GM18909 (cell line): Measurements from ENCODE around the gene TSHZ2.
A peak's percentile ranks its signal among the peaks of the same experiment; 100 is the strongest.

Experiments used
- ATAC-seq: cut with Tn5 transposase; IDR thresholded peaks from one replicate; pipeline ENCODE4 v1.9.1; 2021; ENCODE audit warnings: mild to moderate bottlenecking; ENCODE audit not compliant: unreplicated experiment, poor library complexity

TSHZ2 gene

DNA sequence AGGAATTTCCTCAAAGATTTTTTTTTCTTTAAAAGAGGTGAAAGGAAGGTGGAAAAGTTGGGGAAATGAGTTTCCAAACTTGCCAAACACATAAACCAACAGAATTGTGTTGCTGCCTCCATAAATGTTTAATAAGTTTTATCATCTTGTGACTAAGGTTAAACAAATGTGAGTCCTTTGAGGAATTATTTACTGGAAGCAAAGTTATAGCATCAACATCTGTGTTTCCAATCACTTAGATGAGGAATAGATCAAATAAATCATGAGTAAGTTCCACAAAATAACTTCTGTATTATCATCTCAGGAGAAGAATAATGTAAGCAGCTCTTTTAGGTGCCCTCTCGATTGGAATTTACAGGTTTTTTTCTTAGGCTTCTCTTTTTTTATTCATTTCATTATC is 20.5 kb downstream of the TSHZ2 start:
- no peak for ATAC-seq

DNA sequence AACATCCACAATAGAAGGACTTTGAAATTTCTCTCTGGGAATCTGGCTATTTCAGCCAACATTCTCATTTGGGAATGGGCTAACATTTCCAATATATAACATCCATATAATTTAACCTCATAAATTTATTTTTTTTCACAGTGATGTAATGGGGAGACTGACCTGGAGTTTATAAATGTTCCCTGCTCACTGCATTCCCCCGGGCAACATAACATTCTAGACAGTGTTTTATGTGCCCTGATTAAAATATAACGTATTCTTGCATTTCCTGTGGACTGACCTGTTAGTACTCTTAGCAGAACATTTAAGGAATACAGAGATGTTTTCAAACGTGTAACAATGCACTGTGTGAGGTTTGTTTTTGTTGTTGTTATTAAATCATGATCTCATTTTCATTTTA is 20.9 kb downstream of the TSHZ2 start:
- no peak for ATAC-seq

DNA sequence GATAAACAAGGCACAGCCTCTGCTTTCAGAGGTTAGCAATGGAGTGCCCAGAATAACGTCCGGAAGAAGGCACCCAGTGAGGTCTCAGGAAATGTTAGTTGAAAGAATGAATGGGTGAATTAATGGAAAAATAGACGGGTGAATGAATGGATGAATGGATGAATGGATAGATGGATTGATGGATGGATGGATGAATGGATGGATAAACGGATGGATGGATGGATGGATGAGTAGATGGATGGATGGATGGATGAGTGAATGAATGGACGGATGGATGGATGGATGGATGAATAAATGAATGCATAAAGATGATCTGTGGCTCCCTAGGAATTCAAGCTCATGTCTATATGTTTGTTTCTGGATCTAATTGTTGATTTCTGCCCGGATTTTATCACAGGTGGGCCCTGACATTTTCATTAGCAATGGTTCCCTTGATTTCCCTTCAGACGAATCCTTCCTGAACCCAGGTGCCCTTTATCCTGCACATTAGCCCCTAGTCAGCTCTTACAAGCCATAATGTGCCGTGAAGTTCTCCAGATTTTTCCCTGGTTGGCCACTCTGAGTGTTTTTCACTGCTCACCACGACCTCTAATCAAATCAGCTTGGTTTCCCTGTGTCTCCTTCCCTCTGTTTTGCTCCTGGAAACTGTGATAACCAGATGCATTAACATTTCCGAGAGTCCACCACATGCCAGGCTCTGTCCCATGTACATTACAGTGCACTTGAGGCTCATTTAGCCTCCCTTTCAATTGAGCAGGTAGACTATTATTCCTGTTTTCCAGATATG is 22.2 kb downstream of the TSHZ2 start:
- ATAC-seq, result no peak

DNA sequence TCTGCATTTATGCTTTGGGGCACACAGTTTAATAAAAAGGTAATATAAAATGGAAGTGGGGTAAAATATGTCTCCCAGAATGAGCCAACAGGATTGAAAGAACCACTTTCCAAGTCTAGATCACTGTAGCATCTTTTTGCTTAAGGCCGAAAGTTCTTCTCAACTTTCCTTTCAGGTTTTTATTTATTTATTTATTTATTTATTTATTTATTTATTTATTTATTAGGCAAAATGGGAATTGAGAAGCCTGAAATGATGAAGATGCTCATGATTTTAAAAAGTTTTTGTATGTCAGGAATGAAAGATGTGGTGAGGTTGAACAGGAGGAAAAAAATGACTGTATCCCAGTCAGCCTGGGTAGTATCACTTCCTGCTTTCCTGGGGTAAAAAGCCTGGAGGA is 24.0 kb downstream of the TSHZ2 start:
- no peak for ATAC-seq

DNA sequence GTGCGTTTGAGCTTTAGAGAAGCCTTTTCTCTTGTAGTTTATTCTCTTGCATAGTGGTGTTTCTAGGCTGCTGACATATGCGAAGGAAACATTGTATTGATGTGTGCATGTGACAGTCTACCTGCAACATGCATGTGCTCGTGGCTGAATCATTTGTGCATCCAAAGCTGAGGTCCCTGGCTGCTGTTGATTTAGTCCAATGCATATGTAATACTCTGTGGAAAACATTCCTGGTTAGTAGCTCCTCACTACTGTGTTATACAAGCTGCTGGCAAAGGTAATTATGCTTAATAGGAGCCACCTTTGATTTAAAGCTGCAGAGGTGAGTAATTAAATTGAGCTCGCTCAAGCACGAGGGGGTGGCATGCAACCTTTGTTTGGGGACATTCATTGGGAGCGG is 24.5 kb downstream of the TSHZ2 start:
- no peak for ATAC-seq

DNA sequence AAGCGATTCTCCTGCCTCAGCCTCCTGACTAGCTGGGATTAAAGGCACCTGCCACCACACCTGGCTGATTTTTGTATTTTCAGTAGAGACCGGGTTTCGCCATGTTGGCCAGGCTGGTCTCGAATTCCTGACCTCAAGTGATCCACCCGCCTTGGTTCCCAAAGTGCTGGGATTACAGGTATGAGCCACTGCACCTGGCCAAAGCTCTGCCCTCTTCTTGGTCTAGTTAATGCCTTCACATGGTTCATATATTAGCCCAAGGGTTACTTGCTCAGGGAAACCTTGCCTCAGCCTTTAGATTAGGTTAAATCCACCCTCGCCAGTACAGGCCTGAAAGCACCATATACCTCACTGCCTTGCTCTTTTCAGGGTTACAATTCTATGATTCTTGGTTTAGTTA is 26.1 kb downstream of the TSHZ2 start:
- no peak for ATAC-seq

DNA sequence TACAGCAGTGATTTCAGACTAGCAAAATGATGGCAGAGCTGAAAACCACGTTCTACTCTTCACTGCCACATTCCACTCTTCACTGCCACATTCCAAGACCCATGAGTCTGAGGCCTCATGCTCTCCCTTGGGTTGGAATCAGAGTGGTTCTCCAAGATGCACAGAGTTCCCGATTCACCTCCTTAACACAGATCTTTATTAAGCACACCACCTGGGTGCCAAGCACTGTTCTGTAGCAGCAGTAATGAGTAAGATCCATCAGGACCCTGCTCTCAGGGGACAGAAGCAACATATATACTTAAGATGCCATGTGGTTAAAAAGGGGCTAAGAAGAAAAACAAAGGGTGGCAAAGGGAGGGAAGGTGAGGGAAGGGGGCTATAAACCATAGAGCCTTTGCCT is 26.9 kb downstream of the TSHZ2 start:
- ATAC-seq, result no peak

DNA sequence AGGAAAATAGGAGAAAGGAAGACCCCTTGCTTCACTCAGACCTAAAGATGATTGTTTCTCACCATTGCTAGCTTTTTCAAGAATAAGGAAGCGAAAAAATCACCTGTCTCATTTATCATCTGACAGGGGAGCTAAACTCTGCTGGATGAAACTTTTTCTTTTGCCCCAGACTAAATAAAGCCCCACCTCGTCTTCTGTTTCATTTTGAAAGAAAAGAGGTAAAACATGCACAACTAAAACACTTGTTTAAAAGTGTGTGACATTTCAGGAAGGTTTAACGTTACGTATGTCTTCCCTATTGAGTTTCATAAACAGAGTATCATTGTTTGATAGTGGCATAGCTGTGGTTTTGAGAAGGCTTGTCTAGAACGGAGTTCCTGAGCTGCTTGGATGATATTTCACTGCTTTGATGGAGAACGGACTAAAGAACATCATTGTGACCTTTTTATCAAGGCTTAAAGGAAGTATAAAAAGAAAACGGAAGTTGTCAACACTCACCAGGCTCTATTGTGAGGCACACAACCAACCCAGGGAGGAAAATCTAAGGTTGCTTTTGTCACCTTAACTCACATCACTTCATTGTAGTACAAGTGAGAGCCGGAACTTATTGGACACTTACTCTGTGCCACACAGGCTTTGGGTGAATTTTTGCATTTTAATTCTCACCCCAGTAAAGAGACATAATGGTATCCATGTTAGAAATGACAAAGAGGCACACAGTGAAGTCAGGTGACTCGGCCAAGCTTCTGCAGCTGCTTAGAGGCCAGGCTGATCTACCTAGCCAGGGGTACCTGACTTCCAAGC is 29.5 kb downstream of the TSHZ2 start:
- ATAC-seq, result peak; percentile 59

DNA sequence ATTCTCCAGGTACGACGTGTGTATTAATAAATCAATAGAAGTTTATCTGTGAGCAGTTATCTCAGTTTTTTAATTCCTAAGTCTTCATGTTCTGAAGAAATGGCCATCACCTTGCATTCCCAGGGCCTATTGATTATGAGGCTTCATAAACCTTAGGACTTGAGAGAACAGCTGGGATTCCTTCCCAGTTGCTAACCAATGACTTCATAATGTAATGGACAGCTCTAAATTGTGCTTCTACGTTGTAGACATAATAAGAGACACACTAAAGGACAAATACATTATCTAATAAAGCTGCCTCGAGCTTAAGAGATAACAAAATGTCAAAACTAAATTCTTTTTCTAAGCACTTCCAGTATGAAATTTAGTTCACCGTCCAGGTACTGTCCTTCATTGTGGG is 30.6 kb downstream of the TSHZ2 start:
- no peak for ATAC-seq

DNA sequence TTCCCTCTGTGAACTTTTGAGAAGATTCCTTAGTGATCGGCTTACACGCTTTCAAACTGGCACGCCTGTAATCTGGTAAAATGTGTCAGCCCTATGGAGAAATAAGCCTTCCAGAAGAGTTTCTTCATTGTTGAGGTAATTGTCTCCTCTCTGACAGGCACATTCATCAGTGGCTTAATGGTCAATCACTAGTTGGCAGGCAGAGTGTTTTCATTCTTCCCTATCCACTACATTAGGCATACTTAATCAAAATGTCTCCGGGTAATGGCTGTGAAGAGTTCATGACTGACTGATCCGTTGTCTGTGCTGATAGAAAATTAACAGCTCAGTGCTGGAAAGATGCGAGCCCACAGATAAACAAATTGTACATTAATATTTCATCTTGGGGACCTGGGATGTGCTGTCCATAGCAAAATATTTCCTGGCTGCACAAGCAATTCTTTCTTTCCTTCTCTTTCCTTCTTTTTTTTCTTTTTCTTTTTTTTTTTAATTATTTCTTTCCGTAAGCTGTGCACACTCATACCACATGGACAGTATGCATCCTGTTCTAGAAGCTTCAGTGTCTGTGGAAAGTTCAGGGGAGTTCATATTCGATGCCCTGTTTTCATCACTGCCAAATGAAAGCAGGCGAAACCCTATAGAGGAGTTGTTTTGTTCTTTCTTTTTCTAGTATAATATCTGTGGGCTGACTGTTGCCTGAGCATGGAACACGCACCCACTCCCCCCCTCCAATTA is 31.4 kb downstream of the TSHZ2 start:
- no peak for ATAC-seq

DNA sequence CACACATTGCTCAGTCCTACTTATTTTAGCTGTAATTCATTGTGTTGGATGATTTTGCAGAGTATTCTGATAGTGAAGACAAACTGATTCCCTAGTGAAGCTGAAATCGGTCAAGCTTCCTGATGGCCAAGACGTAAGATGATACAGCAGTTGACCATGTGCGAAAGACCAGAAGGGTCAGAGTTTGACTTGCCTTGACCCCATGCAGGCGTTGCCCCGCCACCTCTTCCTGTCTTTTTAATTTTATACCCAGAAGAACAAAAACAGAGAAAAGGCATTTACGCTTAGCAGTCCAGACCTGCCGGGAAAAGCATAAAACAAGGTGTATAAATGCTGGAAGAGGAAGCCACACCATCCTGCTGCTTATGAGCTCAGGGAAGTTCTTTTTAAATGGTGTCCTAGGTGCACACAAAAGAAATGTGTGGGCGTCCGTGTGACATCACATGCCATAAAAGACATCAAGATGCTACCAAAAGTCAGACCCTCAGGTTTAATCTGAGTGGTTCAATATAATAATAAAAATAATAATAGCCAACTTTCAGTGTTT is 32.2 kb downstream of the TSHZ2 start:
- ATAC-seq, result no peak

DNA sequence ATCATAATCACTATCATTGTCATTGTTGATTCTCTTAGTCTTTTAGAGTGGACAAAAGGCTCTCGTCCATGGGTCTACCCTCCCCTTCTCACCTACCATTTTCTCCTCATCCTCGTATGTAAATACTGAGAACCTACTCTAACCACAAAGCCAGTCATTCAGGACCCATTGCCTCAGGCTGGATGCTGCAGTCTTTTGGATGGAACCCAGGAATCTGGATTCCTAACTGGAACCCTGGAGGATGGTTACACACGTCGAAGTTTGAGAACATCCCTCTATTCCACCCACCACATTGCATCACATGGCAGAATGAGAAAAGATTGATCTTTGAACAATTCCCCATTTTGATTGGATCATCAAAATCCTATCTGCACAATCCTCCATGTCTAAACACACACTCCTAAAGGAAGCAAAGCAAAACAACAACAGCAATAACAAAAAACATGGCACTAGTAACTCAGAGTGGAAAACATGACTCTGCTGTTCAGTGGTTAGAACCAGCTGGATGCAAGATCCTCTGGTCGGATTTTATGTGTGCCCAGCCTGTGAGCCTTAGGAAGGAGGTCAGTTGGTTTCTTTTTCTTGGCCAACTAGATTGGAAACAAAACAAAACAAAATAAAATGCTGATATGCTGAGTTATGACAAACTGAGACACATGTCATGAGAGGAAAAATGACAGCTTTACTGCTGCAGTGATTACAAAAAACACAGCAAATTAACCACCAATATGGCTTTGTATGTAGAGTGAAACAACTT is 38.0 kb downstream of the TSHZ2 start:
- ATAC-seq, result no peak

DNA sequence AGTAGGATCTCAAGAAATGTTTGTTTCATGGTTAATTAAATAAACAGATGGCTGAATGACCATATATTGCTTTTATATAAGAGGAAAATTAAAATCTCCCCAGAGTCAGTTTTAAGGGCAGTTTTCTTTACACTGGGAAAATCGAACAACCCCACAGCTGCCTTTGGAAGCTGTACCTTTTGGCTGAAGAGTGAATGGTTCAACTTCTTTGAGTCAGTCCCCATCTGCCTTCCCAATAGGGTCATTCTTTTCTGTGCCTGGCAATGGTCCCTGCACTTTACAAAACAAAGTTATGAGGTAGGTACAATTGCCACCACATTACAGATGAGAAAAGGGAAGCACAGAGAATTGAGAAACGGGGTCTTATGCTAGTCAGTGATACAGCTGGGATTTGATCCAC is 39.5 kb downstream of the TSHZ2 start:
- ATAC-seq, result no peak

DNA sequence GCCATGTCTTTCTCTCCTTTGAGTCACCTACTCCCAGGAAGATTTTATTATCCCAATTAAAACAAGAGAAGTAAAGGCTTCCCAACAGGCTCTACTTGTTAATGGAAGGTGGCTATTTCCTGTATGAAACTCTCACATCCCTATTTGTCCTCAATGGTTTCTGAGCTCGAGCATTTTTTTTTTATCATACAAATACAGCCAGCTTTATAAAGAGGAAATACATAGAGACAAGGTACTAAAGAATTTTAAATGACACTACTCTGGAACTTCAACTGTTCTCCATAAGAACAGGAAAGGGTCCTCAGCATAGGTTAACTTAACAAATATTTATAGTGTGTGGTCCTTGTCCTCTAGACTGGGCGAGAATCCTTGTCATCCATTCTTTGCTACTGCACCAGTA is 41.0 kb downstream of the TSHZ2 start:
- no peak for ATAC-seq

DNA sequence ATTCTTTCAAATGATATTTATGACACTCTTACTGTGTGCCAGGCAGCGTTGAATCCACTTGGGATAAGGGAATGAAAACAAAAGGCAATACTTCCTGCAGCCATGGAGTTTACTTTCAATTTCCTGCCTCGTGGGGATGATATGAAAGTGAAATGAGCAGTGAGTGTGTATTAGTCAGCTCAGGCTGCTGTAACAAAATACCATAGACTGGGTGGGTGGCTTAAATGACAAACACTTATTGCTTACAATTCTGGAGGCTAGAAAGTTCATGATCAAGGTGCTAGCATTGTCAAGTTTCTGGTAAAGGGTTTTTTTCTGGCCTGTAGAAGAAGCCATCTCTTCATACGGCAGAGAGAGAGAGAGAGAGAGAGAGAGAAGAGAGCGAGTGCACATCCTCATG is 41.7 kb downstream of the TSHZ2 start:
- no peak for ATAC-seq

DNA sequence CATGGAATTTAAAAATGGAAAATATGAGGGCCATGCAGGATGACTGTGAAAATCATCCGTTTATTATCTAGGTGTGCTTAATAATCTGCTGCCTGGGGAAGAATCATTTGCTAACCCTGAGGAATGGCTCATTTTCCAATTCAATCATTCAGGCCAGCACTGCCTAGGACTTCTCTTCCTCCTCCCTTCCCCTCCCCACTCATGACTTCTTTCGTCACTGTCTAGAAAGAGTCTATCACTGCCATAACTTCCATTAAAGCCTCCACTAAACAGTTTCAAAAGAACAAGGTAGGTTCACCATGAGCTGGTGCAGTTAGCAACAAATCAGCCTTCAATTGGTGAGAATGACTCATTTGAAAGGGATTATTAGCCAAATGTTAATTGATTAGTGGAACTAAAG is 43.9 kb downstream of the TSHZ2 start:
- ATAC-seq, result no peak

DNA sequence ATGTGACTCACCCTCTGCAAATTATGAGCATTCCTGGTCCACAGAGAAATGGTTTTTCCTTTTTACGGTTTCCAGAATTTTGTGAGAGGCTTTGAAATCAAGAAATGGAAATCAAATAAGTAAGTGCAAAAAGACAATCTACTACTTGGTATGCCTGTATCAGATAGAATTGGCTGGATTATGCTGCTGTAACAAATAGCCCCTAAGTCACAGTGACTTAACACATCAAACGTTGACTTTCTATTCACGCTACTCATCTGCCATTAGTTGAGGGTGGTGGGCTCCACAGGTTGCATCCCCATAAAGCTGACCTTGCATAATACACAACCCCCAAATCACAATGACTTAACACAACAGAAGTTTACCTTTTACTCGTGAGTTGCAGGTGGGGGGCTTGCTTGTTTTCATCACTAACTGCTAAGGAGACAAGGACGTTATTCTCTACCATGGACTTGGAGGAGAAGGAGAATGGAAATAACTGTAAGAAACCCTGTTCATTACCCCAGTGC is 44.4 kb downstream of the TSHZ2 start:
- ATAC-seq, result no peak

DNA sequence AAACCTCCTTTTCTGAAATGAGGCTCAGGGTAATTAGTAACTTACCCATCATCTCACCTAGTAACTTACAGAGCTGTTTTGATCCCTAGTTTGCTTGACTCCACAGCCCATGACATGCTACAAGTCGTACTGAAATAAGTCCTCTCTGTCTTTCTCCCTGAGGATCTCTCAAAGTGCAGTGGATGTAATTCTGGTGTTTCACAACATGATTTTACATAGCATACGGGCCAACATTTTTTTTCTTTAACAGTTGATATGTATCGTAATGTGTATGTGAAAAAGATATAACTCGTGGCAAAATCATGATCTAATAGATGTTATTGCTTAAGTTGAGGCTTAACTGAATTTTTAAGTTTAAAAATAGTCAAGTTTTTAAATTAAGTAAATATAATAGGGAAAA is 45.0 kb downstream of the TSHZ2 start:
- ATAC-seq, result no peak

DNA sequence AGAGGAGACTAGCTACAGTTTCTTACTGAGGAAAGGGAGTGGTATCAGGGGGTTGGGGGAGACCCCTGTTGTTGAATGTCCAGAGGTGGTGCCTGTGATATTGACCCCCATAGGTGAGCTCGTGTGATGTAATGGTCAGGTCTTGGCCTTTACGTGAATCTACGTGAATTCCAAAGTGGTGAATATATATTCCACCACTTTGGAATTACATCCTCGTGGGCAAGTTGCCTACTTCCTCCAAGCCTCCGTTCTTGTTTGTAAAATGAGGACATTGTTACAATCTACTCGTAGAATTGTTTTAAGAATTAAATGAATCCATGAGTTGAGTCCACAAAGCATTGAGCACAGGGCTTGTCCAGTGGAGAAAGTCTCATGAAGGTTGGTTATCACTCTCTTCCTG is 47.3 kb downstream of the TSHZ2 start:
- ATAC-seq, result no peak

DNA sequence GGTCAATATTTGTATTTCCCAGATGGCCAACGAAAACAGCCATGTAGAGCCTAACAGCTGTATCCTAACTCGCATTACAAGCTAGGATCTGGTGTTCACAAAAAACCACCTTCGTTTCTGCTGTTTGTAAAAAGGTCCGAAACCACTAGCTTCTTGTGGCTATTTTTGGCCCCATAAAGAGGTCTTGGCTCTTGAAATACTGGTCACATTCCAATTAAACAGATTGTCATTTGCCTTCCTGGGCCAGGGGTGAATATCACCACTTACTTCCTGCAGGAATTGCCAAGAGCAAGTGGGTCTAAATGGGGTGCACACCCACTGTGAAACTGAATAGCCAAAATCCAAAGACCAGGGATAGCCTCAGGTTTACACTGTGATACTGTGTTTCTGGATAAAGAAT is 48.2 kb downstream of the TSHZ2 start:
- ATAC-seq, result no peak
